PC-9 (cell line): ENCODE results near the gene CFAP91. TPM values are rescaled to one million over a fixed set of nuclear protein-coding genes. Genes with fewer than 3 reads are reported as not detected.
A peak's percentile ranks its signal among the peaks of the same experiment; 100 is the strongest.

Experiments used
- Bru-seq: library from RNA; stranded (reverse); fragments of 400-500 nt; gene quantifications from one replicate; lab custom pipeline; 2021; lab: Mats Ljungman, UMichigan
- BruChase-seq, 2 experiments: library from RNA; stranded (reverse); fragments of 400-500 nt; gene quantifications; one replicate each; lab custom pipeline; 2021; lab: Mats Ljungman, UMichigan
- BruUV-seq: library from RNA; stranded (reverse); fragments of 400-500 nt; replicated peaks from 2 replicates; lab custom pipeline; 2021; lab: Mats Ljungman, UMichigan
- CTCF ChIA-PET: fragments of 300-600 bp; sonication (Branson Sonifier 250); formaldehyde crosslinking; loops from one replicate; lab custom pipeline; 2022; ENCODE audit warnings: antibody characterized with exemption; lab: Charles Lee
- POLR2A ChIA-PET: fragments of 300-600 bp; sonication (Branson Sonifier 250); formaldehyde crosslinking; loops from one replicate; lab custom pipeline; 2022; ENCODE audit warnings: antibody characterized with exemption; ENCODE audit not compliant: unreplicated experiment; lab: Charles Lee
- DNase-seq, 2 experiments: peaks; one replicate each; pipeline versions ENCODE4 v3.0.0 to v3.0.0-alpha.2; 2015 to 2022; ENCODE audit warnings: mixed read lengths in 1 of 2
- H2AFZ ChIP-seq: fragments of 200-600 bp; sonication (generic); 2 replicates; pipeline ENCODE4 v1.8.1; 2017; ENCODE audit warnings: antibody characterized with exemption
- H3F3A ChIP-seq: fragments of 200-600 bp; sonication (generic); 2 replicates; pipeline ENCODE4 v1.8.1; 2017; ENCODE audit warnings: antibody characterized with exemption, mild to moderate bottlenecking, low read depth; ENCODE audit not compliant: insufficient read depth
- H3K27ac ChIP-seq: fragments of 200-600 bp; sonication (generic); 2 replicates; pipeline ENCODE4 v1.6.1; 2016; ENCODE audit warnings: mixed run types
- H3K27me3 ChIP-seq: fragments of 200-600 bp; sonication (generic); 2 replicates; pipeline ENCODE4 v1.6.1; 2016; ENCODE audit warnings: low read depth, mixed run types; ENCODE audit not compliant: insufficient read depth
- H3K36me3 ChIP-seq: fragments of 200-600 bp; sonication (generic); 2 replicates; pipeline ENCODE4 v1.6.1; 2016; ENCODE audit warnings: low read depth, mixed run types
- H3K4me1 ChIP-seq: fragments of 200-600 bp; sonication (generic); replicated peaks from 2 replicates; pipeline ENCODE4 v1.6.1; 2016; ENCODE audit warnings: mixed run types; ENCODE audit not compliant: insufficient read depth
- H3K4me2 ChIP-seq: fragments of 200-600 bp; sonication (generic); 2 replicates; pipeline ENCODE4 v1.6.1; 2017; ENCODE audit warnings: mixed run types
- H3K4me3 ChIP-seq: fragments of 200-600 bp; sonication (generic); 2 replicates; pipeline ENCODE4 v1.6.1; 2016; ENCODE audit warnings: mixed run types
- H3K79me2 ChIP-seq: fragments of 200-600 bp; sonication (generic); 2 replicates; pipeline ENCODE4 v1.6.1; 2017; ENCODE audit warnings: low read depth, mixed run types
- H3K9me2 ChIP-seq: fragments of 200-600 bp; sonication (generic); 2 replicates; pipeline ENCODE4 v1.8.1; 2017; ENCODE audit warnings: mild to moderate bottlenecking; ENCODE audit not compliant: insufficient read depth
- H3K9me3 ChIP-seq: fragments of 200-600 bp; sonication (generic); 2 replicates; pipeline ENCODE4 v1.8.1; 2016; ENCODE audit warnings: low read depth; ENCODE audit not compliant: insufficient read depth
- H4K20me1 ChIP-seq: fragments of 200-600 bp; sonication (generic); 2 replicates; pipeline ENCODE4 v1.8.1; 2017; ENCODE audit not compliant: insufficient read depth
- EZH2 ChIP-seq: fragments of 200-600 bp; sonication (generic); IDR thresholded peaks from 2 replicates; pipeline ENCODE4 v1.8.0; 2017; ENCODE audit warnings: antibody characterized with exemption, low read depth
- intact Hi-C: fragments of 100-400 bp; cut with micrococcal nuclease; formaldehyde crosslinking; loops from one replicate; pipeline ENCODE4 v1.10.0; 2022; ENCODE audit not compliant: unreplicated experiment
- long read RNA-seq: library from polyadenylated mRNA; stranded (forward); transcript quantifications from one replicate; pipeline ENCODE4 v2.0.0, GENCODE V29; 2022
- total RNA-seq: library from RNA; stranded (reverse); gene quantifications from 2 replicates; pipeline ENCODE4 v1.2.3, GENCODE V29; 2021
- TF ChIP-seq, protein P1 (sequence below): fragments of 200-600 bp; sonication (generic); conservative IDR thresholded peaks from 2 replicates; pipeline ENCODE4 v1.6.1; 2017; ENCODE audit warnings: mixed run types, antibody characterized with exemption, mild to moderate bottlenecking, moderate library complexity

The CFAP91 gene
- total RNA-seq (0.48 and 1.2 TPM in 2 replicates), Bru-seq, nascent RNA (percentile 18 among the genes with signal in this experiment), BruChase-seq, experiment 1, labeled RNA remaining after a 2-hour chase (percentile 14 among the genes with signal in this experiment), BruChase-seq, experiment 2, labeled RNA remaining after a 6-hour chase (percentile 27 among the genes with signal in this experiment)
- long read RNA-seq: 0 reads

DNA sequence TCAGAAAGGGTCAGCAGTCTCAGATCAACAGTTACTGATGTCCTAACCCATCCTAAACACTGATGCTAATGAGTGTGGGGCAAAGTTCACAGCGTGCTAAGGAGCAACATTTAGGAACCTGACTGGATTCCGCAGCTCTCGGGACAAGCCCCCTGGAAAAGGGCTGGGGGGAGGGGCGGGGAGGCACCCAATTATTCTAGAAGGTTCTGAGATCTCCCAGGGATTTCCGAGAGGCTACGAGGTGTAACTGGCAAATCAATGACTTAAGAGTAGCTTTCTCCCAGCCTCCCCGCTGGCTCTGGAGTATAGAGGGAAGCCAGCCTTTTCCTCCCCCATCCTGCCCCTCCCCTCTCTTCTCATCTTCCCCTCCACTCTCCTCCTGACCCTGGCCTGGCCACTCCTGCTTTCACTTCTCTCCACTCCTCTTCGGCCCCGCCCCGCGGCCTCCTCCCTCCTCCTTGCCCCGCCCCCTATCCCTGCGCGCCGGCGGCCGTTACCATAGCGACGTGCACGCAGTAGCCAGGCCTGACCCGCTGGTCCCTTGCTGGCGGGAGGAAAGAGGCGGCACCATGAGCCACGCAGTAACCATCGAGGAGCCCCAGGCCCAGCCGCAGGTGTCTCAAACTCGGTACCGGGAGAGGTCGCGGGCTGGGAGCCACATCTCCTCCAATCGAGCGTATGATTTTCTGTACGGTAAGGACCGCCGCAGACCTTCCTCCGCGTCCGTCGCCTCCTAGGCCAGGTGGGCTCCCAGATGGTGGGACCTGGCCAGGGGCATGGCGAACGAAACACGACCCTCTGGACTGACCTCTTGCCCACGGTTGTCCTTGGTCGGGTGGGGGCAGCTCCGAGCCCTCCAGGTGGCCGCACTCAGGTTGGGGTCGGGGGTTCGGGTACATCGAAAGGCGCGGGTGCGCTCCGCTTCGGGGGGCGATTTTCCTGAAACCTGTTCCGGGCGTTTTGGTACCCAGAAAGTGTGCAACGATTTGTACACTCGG lies at the start of gene CFAP91:
Gene CFAP91 (plus strand): TSS at position 493 of the 998 bp plus-strand sequence. CDS start 77 bp downstream, at position 570.
- Histone ChIP-seq H3K27me3 (no peaks in the 10 kb centered on the region), H3K36me3 (no peaks in the 10 kb centered on the region), H4K20me1 (no peaks in the 10 kb centered on the region), H2AFZ (no peak within 1 kb of the TSS), H3K4me2 (no peak within 1 kb of the TSS), H3K4me3 (no peak within 1 kb of the TSS), H3F3A (no peaks in the 10 kb centered on the region), H3K27ac (no peak within 1 kb of the TSS), H3K79me2 (no peaks in the 10 kb centered on the region), H3K9me2 (no peaks in the 10 kb centered on the region), H3K9me3 (0 out of 2 replicates have a peak, but pooled peaks cover 4% of the 10 kb centered on the region), H3K4me1 (no peaks in the 10 kb centered on the region)
- BruUV-seq: no TSS peak
- ChIA-PET POLR2A (interaction anchor here (0.6 kb wide), 1 partner anchor 171 kb away, joined by 3 read pairs; no protein-coding TSS in a partner anchor), CTCF (no interaction called here)
- intact Hi-C loops: no loop called here
- peak in 1 of 2 experiments; percentile 88 for DNase-seq
- TF ChIP-seq, protein P1, sequence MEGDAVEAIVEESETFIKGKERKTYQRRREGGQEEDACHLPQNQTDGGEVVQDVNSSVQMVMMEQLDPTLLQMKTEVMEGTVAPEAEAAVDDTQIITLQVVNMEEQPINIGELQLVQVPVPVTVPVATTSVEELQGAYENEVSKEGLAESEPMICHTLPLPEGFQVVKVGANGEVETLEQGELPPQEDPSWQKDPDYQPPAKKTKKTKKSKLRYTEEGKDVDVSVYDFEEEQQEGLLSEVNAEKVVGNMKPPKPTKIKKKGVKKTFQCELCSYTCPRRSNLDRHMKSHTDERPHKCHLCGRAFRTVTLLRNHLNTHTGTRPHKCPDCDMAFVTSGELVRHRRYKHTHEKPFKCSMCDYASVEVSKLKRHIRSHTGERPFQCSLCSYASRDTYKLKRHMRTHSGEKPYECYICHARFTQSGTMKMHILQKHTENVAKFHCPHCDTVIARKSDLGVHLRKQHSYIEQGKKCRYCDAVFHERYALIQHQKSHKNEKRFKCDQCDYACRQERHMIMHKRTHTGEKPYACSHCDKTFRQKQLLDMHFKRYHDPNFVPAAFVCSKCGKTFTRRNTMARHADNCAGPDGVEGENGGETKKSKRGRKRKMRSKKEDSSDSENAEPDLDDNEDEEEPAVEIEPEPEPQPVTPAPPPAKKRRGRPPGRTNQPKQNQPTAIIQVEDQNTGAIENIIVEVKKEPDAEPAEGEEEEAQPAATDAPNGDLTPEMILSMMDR: no peak
- no peak for TF ChIP-seq EZH2

DNA sequence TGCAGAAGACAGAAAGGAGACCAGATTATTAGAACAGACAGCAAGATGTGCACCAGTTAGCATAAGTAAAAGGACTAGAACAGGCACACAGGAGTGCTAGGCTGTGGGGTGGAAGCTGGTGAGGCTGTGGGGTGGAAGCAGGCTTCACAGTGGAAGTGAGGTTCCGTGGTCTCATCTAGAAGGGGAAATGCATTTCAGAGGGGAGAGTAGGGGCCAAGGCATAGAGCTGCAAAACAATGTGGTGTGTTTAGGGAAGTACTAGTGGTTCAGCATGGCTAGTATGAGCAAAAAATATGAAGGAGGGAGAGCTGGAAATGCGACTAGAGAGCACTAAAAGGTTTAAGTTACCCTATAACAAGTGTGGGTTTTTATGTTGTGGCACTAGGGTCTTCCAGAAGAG lies 48.9 kb upstream of the CFAP91 start:
- ChIA-PET CTCF (no interaction called here), POLR2A (no interaction called here)
- H3K4me3 ChIP-seq: no peak overlapping the region
- H3K9me2 ChIP-seq: no peaks in the 10 kb centered on the region
- no peaks in the 10 kb centered on the region for H3K36me3 ChIP-seq
- no peaks in the 10 kb centered on the region for H3K79me2 ChIP-seq
- H3F3A ChIP-seq: no peaks in the 10 kb centered on the region
- H3K9me3 ChIP-seq: no peaks in the 10 kb centered on the region
- BruUV-seq: no TSS peak
- TF ChIP-seq EZH2: no peak
- TF ChIP-seq, protein P1: no peak
- intact Hi-C loops: no loop called here
- H3K27ac ChIP-seq: no peak overlapping the region
- H2AFZ ChIP-seq: no peak overlapping the region
- no peaks in the 10 kb centered on the region for H4K20me1 ChIP-seq
- H3K4me1 ChIP-seq: no peaks in the 10 kb centered on the region
- no peak for DNase-seq
- no peak overlapping the region for H3K4me2 ChIP-seq
- H3K27me3 ChIP-seq: no peaks in the 10 kb centered on the region

DNA sequence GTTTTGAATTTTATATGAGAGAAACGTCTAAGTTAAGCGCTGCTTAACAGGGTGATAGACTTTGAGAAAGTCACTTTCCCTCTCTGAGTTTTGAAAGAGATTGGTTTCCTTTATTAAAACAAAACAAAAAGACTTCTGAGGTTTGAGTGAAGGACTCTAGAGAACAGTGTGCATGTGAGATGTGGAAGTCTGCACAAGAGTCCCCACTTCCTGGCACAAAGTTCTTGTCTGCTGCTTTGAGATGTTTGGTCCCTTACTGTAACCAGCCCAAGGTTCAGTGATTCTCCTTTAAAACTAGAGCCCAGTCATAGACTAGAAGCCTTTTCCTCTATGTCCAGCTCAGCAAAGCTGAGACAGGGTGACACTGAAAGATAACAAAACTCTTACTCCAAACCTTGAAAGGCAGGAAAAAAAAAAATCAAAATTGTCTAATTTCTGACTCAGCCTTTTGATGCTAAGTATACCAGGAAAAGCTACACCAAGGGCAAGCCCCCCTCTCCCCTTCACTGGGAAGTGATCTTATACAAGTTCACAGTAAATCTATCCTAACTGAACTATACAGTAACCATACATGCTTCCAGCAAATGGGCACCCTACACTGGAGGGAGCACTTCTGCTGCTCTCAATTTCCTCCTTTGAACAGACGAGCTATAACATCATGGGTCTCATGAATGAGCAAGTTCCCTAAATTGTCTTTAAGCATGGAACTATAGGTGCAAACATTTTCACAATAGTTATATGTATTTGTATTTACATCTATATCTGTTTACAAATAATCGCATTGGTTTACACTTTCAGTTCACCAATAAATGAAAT lies 44.7 kb upstream of the CFAP91 start:
- Histone ChIP-seq H3K4me3 (no peak overlapping the region), H3K27me3 (no peaks in the 10 kb centered on the region), H3F3A (no peaks in the 10 kb centered on the region), H2AFZ (no peak overlapping the region), H3K36me3 (no peaks in the 10 kb centered on the region), H3K4me2 (no peak overlapping the region), H3K79me2 (no peaks in the 10 kb centered on the region), H4K20me1 (no peaks in the 10 kb centered on the region), H3K9me3 (no peaks in the 10 kb centered on the region), H3K4me1 (no peaks in the 10 kb centered on the region), H3K27ac (no peak overlapping the region), H3K9me2 (no peaks in the 10 kb centered on the region)
- POLR2A ChIA-PET: no interaction called here
- intact Hi-C loops: no loop called here
- CTCF ChIA-PET: no interaction called here
- TF ChIP-seq, protein P1: no peak
- TF ChIP-seq EZH2: no peak
- no peak for DNase-seq
- no TSS peak for BruUV-seq
